Measurements from ENCODE around the gene ZFPM1.

The ZFPM1 gene

DNA sequence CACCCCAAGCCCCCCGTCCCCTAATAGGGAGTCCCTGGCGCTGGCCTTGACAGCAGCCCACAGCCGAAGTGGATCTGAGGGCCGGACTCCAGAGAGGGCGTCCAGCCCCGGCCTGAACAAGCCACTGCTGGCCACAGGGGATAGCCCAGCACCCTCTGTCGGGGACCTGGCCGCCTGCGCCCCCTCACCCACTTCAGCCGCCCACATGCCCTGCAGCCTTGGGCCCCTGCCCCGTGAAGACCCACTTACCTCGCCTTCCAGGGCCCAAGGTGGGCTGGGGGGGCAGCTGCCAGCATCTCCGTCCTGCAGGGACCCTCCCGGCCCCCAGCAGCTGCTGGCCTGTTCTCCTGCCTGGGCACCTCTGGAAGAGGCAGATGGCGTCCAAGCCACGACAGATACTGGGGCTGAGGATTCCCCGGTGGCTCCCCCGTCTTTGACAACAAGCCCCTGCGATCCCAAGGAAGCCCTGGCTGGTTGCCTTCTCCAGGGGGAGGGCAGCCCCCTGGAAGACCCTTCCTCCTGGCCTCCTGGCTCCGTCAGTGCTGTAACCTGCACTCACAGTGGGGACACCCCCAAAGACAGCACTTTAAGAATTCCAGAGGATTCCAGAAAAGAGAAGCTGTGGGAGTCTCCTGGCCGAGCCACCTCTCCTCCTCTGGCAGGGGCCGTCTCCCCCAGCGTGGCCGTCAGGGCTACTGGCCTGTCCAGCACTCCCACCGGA lies 19.3 kb upstream of the ZFPM1 start:
- no peak for DNase-seq (ENCODE audit: low spot score)

GRCh38 chr16:88434353-88434690 lies 18.8 kb upstream of the ZFPM1 start:
- no peak for DNase-seq (ENCODE audit: low spot score)

GRCh38 chr16:88434746-88435145 lies 18.3 kb upstream of the ZFPM1 start:
- DNase-seq (ENCODE audit: low spot score) = no peak

GRCh38 chr16:88435437-88436355 lies 17.4 kb upstream of the ZFPM1 start:
- DNase-seq (ENCODE audit: low spot score) = no peak

GRCh38 chr16:88436796-88437195 lies 16.3 kb upstream of the ZFPM1 start:
- no peak for DNase-seq (ENCODE audit: low spot score)

DNA sequence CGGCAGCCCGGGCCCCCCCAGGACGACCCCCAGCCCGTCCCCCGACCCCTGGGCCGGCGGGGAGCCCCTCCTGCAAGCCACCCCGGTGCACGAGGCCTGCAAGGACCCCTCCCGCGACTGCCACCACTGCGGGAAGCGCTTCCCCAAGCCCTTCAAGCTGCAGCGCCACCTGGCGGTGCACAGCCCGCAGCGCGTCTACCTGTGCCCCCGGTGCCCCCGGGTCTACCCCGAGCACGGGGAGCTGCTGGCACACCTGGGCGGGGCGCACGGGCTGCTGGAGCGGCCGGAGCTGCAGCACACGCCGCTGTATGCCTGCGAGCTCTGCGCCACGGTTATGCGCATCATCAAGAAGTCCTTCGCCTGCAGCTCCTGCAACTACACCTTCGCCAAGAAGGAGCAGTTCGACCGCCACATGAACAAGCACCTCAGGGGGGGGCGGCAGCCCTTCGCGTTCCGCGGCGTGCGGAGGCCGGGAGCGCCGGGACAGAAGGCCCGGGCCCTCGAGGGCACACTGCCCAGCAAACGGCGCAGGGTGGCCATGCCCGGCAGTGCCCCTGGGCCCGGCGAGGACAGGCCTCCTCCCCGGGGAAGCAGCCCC lies 15.6 kb upstream of the ZFPM1 start:
- peak; percentile 85 for DNase-seq (ENCODE audit: low spot score)

DNA sequence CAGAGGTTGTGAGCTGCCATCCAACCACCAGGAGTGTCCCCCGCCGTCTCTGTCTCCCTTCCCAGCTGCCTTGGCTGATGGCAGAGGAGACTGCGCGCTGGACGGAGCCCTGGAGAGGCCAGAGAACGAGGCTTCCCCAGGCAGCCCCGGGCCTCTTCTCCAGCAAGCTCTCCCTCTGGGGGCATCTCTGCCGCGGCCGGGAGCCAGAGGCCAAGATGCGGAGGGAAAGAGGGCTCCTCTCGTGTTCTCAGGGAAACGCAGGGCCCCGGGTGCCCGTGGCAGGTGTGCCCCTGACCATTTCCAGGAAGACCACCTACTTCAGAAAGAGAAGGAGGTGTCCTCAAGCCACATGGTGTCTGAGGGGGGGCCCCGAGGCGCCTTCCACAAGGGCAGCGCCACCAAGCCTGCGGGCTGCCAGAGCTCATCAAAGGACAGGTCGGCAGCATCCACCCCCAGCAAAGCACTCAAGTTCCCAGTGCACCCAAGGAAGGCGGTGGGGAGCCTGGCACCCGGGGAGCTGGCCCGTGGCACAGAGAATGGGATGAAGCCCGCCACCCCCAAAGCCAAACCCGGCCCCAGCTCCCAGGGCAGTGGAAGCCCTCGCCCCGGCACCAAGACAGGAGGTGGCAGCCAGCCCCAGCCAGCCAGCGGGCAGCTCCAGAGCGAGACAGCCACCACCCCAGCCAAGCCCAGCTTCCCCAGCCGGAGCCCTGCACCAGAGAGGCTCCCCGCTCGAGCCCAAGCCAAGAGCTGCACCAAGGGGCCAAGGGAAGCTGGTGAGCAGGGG lies 14.8 kb upstream of the ZFPM1 start:
- no peak for DNase-seq (ENCODE audit: low spot score)

DNA sequence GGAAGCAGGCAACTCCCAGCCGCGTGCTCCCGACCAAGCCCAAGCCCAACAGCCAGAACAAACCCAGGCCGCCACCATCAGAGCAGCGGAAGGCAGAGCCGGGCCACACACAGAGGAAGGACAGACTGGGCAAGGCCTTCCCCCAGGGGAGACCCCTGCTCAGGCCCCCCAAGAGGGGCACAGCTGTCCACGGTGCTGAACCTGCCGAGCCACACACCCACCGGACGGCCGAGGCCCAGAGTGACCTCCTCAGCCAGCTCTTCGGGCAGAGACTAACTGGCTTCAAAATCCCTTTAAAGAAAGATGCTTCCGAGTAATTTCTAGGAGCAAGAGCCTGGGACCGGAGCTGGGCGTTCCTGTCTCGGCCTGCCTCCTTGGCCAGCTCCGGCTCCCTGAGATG lies 14.1 kb upstream of the ZFPM1 start:
- no peak for DNase-seq (ENCODE audit: low spot score)

DNA sequence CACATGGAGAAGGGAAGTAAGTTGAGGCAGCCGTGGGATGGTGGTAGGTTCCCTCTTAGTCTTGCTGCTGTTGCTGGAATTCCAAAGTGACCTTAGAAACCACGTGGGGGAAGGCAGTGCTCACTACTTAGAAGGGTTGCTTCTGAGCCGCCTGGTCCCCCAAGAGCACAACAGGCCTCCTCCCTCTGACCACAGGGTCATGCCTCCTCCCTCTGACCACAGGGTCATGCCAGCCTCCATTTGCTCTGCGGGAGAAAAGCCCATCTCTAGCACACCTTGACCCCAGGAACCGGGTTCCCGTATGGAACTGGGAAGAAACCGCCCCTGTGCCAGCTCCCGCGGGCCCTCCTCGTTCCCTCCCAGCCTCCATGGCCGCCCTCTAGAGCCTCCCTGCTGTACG lies 13.4 kb upstream of the ZFPM1 start:
- no peak for DNase-seq (ENCODE audit: low spot score)

- DNase-seq (ENCODE audit: low spot score) = no peak
Measured at GRCh38 chr16:88440111-88440510, 13.0 kb upstream of the ZFPM1 start.

DNA sequence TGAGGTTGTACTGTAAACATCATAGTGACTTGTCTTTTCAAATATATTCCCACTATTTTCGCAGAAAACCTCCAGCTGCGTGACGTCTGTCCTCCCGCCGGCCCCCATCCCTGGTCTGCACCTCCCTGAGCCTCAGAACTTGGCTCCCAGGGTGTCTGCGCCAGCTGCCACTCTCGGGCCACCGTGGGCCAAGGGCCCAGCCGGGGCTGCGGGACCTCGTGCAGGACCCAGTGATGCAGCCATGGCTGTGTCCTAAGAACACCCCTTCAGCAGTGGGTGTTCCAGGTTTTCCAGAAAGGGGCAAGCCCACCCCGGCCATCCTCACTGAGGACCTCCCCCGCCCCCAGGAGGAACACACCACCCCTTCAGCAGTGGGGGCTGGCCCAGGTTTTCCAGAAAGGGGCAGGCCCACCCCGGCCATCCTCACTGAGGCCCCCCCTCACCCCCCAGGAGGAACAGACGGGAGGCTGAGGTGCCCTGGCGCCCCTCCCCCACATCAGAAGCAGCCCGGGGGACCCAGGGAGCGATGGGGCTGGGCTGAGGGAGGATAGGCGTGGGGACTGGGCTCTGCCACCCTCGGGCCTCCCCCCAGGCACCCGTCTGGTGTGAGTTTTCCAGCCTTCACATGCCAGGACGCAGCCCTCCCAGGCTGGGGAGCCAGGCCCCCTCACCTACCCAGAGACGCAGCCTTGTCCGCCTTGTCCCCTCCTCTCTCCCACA lies 12.2 kb upstream of the ZFPM1 start:
- no peak for DNase-seq (ENCODE audit: low spot score)

DNA sequence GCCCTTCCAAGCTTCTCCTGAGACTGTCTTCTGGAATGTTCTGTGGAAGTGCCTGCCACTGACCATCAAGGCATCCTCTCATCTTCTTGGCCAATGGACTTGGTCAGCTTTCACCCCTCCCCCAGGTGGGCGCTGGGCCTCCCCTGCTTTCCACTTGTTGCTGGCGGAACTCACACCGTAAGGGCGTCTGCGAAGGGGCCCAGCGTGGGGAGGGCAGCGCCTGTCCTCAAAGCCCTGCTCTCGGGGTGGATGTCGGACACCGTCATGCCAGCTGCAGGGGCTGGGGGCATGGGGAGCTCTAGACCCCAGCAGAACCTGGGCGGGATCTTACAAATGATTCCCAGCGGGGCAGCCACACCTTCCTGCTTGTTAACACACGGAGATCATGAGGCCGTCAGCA lies 11.6 kb upstream of the ZFPM1 start:
- DNase-seq (ENCODE audit: low spot score) = no peak

GRCh38 chr16:88442383-88442726 lies 10.7 kb upstream of the ZFPM1 start:
- DNase-seq (ENCODE audit: low spot score) = no peak

GRCh38 chr16:88442727-88443576 lies 10.1 kb upstream of the ZFPM1 start:
- peak; percentile 88 for DNase-seq (ENCODE audit: low spot score)

DNA sequence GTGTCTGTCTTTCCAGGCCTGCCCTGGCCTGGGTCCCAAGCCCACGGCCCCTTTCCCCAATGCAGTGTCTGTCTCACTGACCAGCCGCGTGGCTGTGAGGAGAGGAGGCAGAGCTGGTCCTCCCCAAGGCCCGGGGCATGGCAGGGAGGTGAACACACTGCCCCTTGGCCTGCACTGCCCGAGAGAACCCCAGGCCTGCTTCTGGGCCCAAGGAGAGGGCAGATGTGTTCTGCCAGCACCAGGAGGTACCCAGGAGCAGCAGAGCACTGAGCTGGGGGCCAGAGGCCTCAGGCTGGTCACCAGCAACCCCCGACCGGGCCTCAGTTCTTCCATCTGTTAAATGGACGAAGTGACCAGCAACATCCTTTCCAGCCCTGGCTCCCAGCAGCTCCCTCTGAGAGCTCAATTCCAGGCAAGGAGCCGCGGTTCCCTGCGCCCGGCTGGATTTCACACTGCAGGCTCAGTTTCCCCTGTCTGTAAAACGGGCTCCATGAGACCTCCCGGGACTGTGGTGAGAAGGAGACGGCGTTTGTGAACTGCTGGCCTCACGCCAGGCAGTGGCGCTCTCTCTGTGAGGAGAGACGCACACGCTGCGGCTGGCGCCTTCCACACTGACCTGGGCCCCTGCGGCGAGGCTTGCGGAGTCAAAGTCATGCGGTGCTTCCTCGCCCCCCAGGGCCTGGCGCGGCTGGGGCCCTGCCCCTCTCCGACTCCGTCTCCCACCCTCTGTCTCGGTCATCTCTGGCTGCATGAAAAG lies 8.1 kb upstream of the ZFPM1 start:
- no peak for DNase-seq (ENCODE audit: low spot score)

- DNase-seq (ENCODE audit: low spot score) = no peak
Measured at GRCh38 chr16:88445583-88445960, 7.5 kb upstream of the ZFPM1 start.

DNA sequence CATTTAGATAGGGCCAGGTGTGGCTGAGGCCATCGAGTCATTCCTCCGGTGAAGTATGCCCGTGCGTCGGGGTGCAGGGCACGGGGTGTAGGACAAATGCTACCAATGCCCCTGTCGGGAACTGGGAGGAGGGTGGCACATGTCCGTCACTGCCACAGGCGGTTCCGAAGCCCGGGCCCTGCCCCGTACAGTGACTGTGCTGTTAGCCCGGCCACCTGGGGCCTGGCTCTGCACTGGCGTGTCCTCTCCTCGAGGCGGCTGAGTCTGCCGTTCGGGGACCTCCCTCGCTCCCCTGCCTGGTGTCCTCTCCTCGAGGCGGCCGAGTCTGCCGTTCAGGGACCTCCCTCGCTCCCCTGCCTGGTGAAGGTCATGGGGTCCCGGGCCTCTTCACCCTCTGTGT lies 7.0 kb upstream of the ZFPM1 start:
- no peak for DNase-seq (ENCODE audit: low spot score)

- DNase-seq (ENCODE audit: low spot score) = no peak
Measured at GRCh38 chr16:88446736-88447135, 6.3 kb upstream of the ZFPM1 start.

DNA sequence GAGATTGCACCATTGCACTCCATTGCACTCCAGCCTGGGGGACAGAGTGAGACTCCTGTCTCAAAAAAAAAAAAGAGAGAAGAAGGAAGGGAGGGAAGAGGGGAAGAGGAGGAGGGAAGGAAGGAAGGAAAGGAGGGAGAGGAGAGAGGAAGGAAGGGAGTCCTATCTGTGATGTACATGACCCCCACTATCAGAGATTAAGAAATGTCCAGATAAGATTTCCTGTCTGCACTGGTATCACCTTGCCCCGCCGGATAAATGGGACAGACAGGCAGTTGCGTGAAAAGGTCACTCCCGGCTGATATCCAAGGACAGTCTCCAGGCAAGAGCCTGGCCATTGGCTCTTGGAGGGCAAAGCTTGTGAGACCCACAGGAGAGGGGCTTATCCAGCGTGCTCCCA lies 5.2 kb upstream of the ZFPM1 start:
- DNase-seq (ENCODE audit: low spot score) = no peak
